Upper lobe of left lung (tissue), 6 donors: ENCODE results near the gene SESN2. TPM values are rescaled to one million over a fixed set of nuclear protein-coding genes. Genes with fewer than 3 reads are reported as not detected.

Source experiments
- ATAC-seq, 2 donors: fragments of 200-7000 bp; cut with Tn5 transposase; one replicate each; pipeline ENCODE4 v1.9.1; 2022; ENCODE audit warnings: mild to moderate bottlenecking in 2 of 2, moderate library complexity in 2 of 2; ENCODE audit not compliant: low FRiP score in 2 of 2
- DNase-seq, 2 donors: peaks; one replicate each; pipeline ENCODE4 v3.0.0-alpha.2; 2019 to 2020
- H3K27ac ChIP-seq, 4 donors: fragments of 200-600 bp; sonication (generic); one replicate each; pipeline ENCODE4 v1.5.1; 2016 to 2019
- H3K27me3 ChIP-seq, 4 donors: fragments of 200-600 bp; sonication (generic); one replicate each; pipeline ENCODE4 v1.5.1; 2017 to 2019
- H3K36me3 ChIP-seq, 4 donors: fragments of 200-600 bp; sonication (generic); one replicate each; pipeline ENCODE4 v1.5.1; 2016 to 2019
- H3K4me1 ChIP-seq, 4 donors: fragments of 200-600 bp; sonication (generic); one replicate each; pipeline ENCODE4 v1.5.1; 2018 to 2019
- H3K4me3 ChIP-seq, 4 donors: fragments of 200-600 bp; sonication (generic); one replicate each; pipeline ENCODE4 v1.5.1; 2017 to 2019; ENCODE audit warnings: mild to moderate bottlenecking in 2 of 4, moderate library complexity in 1 of 4
- H3K9me3 ChIP-seq, 4 donors: fragments of 200-600 bp; sonication (generic); one replicate each; pipeline ENCODE4 v1.5.1; 2018 to 2019
- CTCF ChIP-seq, 6 experiments: fragments of 450-650 bp in 4 of 6; fragments of 200-600 bp in 2 of 6; sonication (generic) in 2 of 6; IDR thresholded peaks; one replicate each; pipeline ENCODE4 v1.5.1; 2016 to 2019; ENCODE audit warnings: antibody characterized with exemption in 6 of 6
- EP300 ChIP-seq, 4 donors: sonication (generic); formaldehyde crosslinking; IDR thresholded peaks; one replicate each; pipeline ENCODE4 v1.5.1; 2017; ENCODE audit warnings: antibody characterized with exemption in 4 of 4, control low read depth in 2 of 4
- POLR2A ChIP-seq, 4 donors: fragments of 450-650 bp; IDR thresholded peaks; one replicate each; pipeline ENCODE4 v1.5.1; 2016 to 2017; ENCODE audit warnings: antibody characterized with exemption in 4 of 4, mild to moderate bottlenecking in 2 of 4
- POLR2AphosphoS5 ChIP-seq, 2 donors: sonication (generic); formaldehyde crosslinking; IDR thresholded peaks; one replicate each; pipeline ENCODE4 v1.5.1; 2017; ENCODE audit warnings: antibody characterized with exemption in 2 of 2
- WGBS, 2 donors: methylation state at CpG; one replicate each; pipeline ENCODE4 v1.1.5; 2017 to 2018; 5-methylcytosine and 5-hydroxymethylcytosine counted together
- total RNA-seq, 6 donors: library from RNA; depleted of rRNA in 4 of 6; stranded (reverse); fragments of >200 nt in 4 of 6; gene quantifications; one replicate each; pipeline versions ENCODE4 v1.1.0 to v1.2.1, GENCODE V29; 2016 to 2021
- donor health status: DM: no; HTN: no; CAD: no; lungs with moderate emphysema.
- donor health status: DM: no; HTN: yes; CAD: no; lungs with severe emphysema.

Gene SESN2
- total RNA-seq, 6 donors from 2014 or later: 9.6 to 18.1 (median 14.5) TPM

- peak overlapping the region in 2 of 4 donors; percentile 4 to 33 for H3K4me3 ChIP-seq
- H3K27ac ChIP-seq: peak overlapping the region; percentile 78 to 91 (median 87)
- DNase-seq (peak in 1 of 2 donors; percentile 89), ATAC-seq (peak; percentile 86 to 90)
- no peaks in the 10 kb centered on the region for H3K36me3 ChIP-seq
- TF ChIP-seq POLR2A (IDR thresholded peaks at IDR 0.05): no peak
- TF ChIP-seq CTCF (IDR thresholded peaks at IDR 0.05): peak; percentile 81 to 90 (median 84)
- peaks cover 28 to 61% (median 49%) of the 10 kb centered on the region in 4 donors for H3K4me1 ChIP-seq
- 2 to 6% methylated on average over 10 to 12 of the region's 12 CpGs for WGBS, 2 donors
- no peaks in the 10 kb centered on the region for H3K27me3 ChIP-seq
- no peaks in the 10 kb centered on the region for H3K9me3 ChIP-seq
Measured at GRCh38 chr1:28248273-28249012, 10.9 kb upstream of the SESN2 start.

GRCh38 chr1:28249013-28249865, 10.1 kb upstream of the SESN2 start:
- peak overlapping the region; percentile 78 to 91 (median 87) for H3K27ac ChIP-seq
- no peaks in the 10 kb centered on the region for H3K9me3 ChIP-seq
- H3K27me3 ChIP-seq: no peaks in the 10 kb centered on the region
- peak overlapping the region in 2 of 4 donors; percentile 4 to 33 for H3K4me3 ChIP-seq
- no peaks in the 10 kb centered on the region for H3K36me3 ChIP-seq
- H3K4me1 ChIP-seq: peaks cover 28 to 58% (median 45%) of the 10 kb centered on the region in 4 donors
- peak in 1 of 2 donors; percentile 89 for DNase-seq
- peak in 1 of 2 donors; percentile 73 for ATAC-seq
- WGBS, 2 donors: 13 to 21% methylated on average over 3 of the region's 3 CpGs
- peak in 1 of 4 donors; percentile 13 for TF ChIP-seq POLR2A (IDR thresholded peaks at IDR 0.05)
- TF ChIP-seq CTCF (IDR thresholded peaks at IDR 0.05): no peak
- TF ChIP-seq EP300 (IDR thresholded peaks at IDR 0.05): peak in 1 of 4 donors; percentile 55
- peak in 1 of 2 donors; percentile 25 for TF ChIP-seq POLR2AphosphoS5 (IDR thresholded peaks at IDR 0.05)

GRCh38 chr1:28249866-28250295, 9.4 kb upstream of the SESN2 start:
- no peaks in the 10 kb centered on the region for H3K27me3 ChIP-seq
- ATAC-seq (no peak), DNase-seq (no peak)
- 51 to 56% methylated on average over 4 of the region's 4 CpGs for WGBS, 2 donors
- no peak overlapping the region for H3K4me3 ChIP-seq
- H3K4me1 ChIP-seq: peaks cover 28 to 51% (median 42%) of the 10 kb centered on the region in 4 donors
- TF ChIP-seq EP300 (IDR thresholded peaks at IDR 0.05): no peak
- TF ChIP-seq POLR2A (IDR thresholded peaks at IDR 0.05): no peak
- TF ChIP-seq CTCF (IDR thresholded peaks at IDR 0.05): no peak
- no peak for TF ChIP-seq POLR2AphosphoS5 (IDR thresholded peaks at IDR 0.05)
- peak overlapping the region; percentile 10 to 91 (median 77) for H3K27ac ChIP-seq
- H3K36me3 ChIP-seq: no peaks in the 10 kb centered on the region
- no peaks in the 10 kb centered on the region for H3K9me3 ChIP-seq

- H3K4me3 ChIP-seq: no peak overlapping the region
- 75 to 77% methylated on average over 6 of the region's 6 CpGs for WGBS, 2 donors
- peaks cover 12 to 20% (median 20%) of the 10 kb centered on the region in 4 donors for H3K4me1 ChIP-seq
- no peak for TF ChIP-seq EP300 (IDR thresholded peaks at IDR 0.05)
- TF ChIP-seq POLR2A (IDR thresholded peaks at IDR 0.05): no peak
- H3K9me3 ChIP-seq: no peaks in the 10 kb centered on the region
- no peaks in the 10 kb centered on the region for H3K36me3 ChIP-seq
- DNase-seq (no peak), ATAC-seq (no peak)
- no peak overlapping the region for H3K27ac ChIP-seq
- no peaks in the 10 kb centered on the region for H3K27me3 ChIP-seq
Measured at GRCh38 chr1:28256197-28256827, 3.0 kb upstream of the SESN2 start.

GRCh38 chr1:28257736-28258135, 1.6 kb upstream of the SESN2 start:
- no peaks in the 10 kb centered on the region for H3K9me3 ChIP-seq

More at GRCh38 chr1:28257736-28258135, 1.6 kb upstream of the SESN2 start:
- WGBS, 2 donors: 92 to 97% methylated on average over 4 of the region's 4 CpGs
- H3K27me3 ChIP-seq: no peaks in the 10 kb centered on the region
- DNase-seq (no peak), ATAC-seq (no peak)
- no peak overlapping the region for H3K27ac ChIP-seq
- TF ChIP-seq EP300 (IDR thresholded peaks at IDR 0.05) (no peak), POLR2A (IDR thresholded peaks at IDR 0.05) (no peak), POLR2AphosphoS5 (IDR thresholded peaks at IDR 0.05) (no peak), CTCF (IDR thresholded peaks at IDR 0.05) (no peak)
- H3K4me3 ChIP-seq: no peak overlapping the region
- no peaks in the 10 kb centered on the region for H3K36me3 ChIP-seq
- peaks cover 15 to 28% (median 22%) of the 10 kb centered on the region in 4 donors for H3K4me1 ChIP-seq
